HEK293 (cell line): ENCODE measurements around the gene CYP1B1.
A peak's percentile ranks its signal among the peaks of the same experiment; 100 is the strongest.

Source experiments
- CTCF ChIA-PET: fragments of 350-600 bp; formaldehyde crosslinking; extraction: SDS; loops from one replicate; lab custom pipeline; 2021; ENCODE audit warnings: antibody characterized with exemption; lab: Yijun Ruan, JAX
- POLR2A ChIA-PET: fragments of 300-600 bp; formaldehyde crosslinking; extraction: SDS; loops from one replicate; lab custom pipeline; 2020; ENCODE audit warnings: antibody characterized with exemption, inconsistent platforms; lab: Yijun Ruan, JAX
- H3K27ac ChIP-seq: fragments of 200-500 bp; sonication (Bioruptor generic); 2 replicates; pipeline ENCODE4 v1.5.1; 2014; ENCODE audit warnings: low read depth, low read length, control low read depth, inconsistent platforms; ENCODE audit errors: extremely low read depth
- H3K36me3 ChIP-seq, 2 experiments: fragments of 200-500 bp in 1 of 2; sonication (Bioruptor generic) in 1 of 2; 1 replicate in 1 of 2; 2 replicates in 1 of 2; pipeline ENCODE4 v1.5.1; 2014 to 2017; ENCODE audit warnings: inconsistent platforms in 2 of 2, low read length in 2 of 2; ENCODE audit not compliant: control insufficient read depth in 2 of 2, insufficient read depth in 1 of 2
- H3K4me1 ChIP-seq: fragments of 200-500 bp; sonication (Bioruptor generic); 2 replicates; pipeline ENCODE4 v1.5.1; 2014; ENCODE audit warnings: mild to moderate bottlenecking, low read length, inconsistent platforms; ENCODE audit not compliant: control insufficient read depth, insufficient read depth
- H3K4me3 ChIP-seq: 2 replicates; pipeline ENCODE4 v1.5.1; 2011; ENCODE audit warnings: low read depth, mild to moderate bottlenecking, control low read depth, low read length, moderate library complexity
- H3K9me3 ChIP-seq: fragments of 200-500 bp; sonication (Bioruptor generic); 2 replicates; pipeline ENCODE4 v1.5.1; 2014; ENCODE audit warnings: low read depth, low read length, inconsistent platforms; ENCODE audit not compliant: control insufficient read depth, insufficient read depth
- MYNN ChIP-seq: fragments of 450-650 bp; formaldehyde crosslinking; IDR thresholded peaks from 2 replicates; pipeline ENCODE4 v1.5.1; 2016; ENCODE audit warnings: missing biosample characterization, missing genetic modification characterization, borderline replicate concordance
- PRDM1 ChIP-seq: fragments of 450-650 bp; formaldehyde crosslinking; IDR thresholded peaks from 2 replicates; pipeline ENCODE4; 2016; ENCODE audit warnings: missing biosample characterization, missing genetic modification characterization
- ZFHX2 ChIP-seq: fragments of 450-650 bp; formaldehyde crosslinking; conservative IDR thresholded peaks from 2 replicates; pipeline ENCODE4 v1.5.1; 2016; ENCODE audit warnings: missing biosample characterization, missing genetic modification characterization
- ZNF341 ChIP-seq: fragments of 450-650 bp; formaldehyde crosslinking; IDR thresholded peaks from 2 replicates; pipeline ENCODE4; 2016; ENCODE audit warnings: low read depth, missing biosample characterization, missing genetic modification characterization
- ZNF404 ChIP-seq: fragments of 450-650 bp; formaldehyde crosslinking; IDR thresholded peaks from 2 replicates; pipeline ENCODE4 v1.5.1; 2017; ENCODE audit warnings: missing biosample characterization, missing genetic modification characterization
- ZNF473 ChIP-seq: fragments of 450-650 bp; formaldehyde crosslinking; IDR thresholded peaks from 2 replicates; pipeline ENCODE4 v1.5.1; 2017; ENCODE audit warnings: missing biosample characterization, missing genetic modification characterization
- TF ChIP-seq, protein P1 (sequence below): fragments of 450-650 bp; formaldehyde crosslinking; IDR thresholded peaks from 2 replicates; pipeline ENCODE4 v1.5.1; 2017; ENCODE audit warnings: missing biosample characterization, missing genetic modification characterization
- TF ChIP-seq, protein P2 (sequence below): fragments of 450-650 bp; formaldehyde crosslinking; IDR thresholded peaks from 2 replicates; pipeline ENCODE4 v1.5.1; 2016; ENCODE audit warnings: missing biosample characterization, missing genetic modification characterization
- TF ChIP-seq, protein P3 (sequence below): fragments of 450-650 bp; formaldehyde crosslinking; IDR thresholded peaks from 2 replicates; pipeline ENCODE4 v1.5.1; 2016; ENCODE audit warnings: missing biosample characterization, missing genetic modification characterization
- TF ChIP-seq, protein P4 (sequence below): fragments of 450-650 bp; formaldehyde crosslinking; IDR thresholded peaks from 2 replicates; pipeline ENCODE4 v1.5.1; 2016; ENCODE audit warnings: missing biosample characterization, missing genetic modification characterization

Gene CYP1B1

DNA sequence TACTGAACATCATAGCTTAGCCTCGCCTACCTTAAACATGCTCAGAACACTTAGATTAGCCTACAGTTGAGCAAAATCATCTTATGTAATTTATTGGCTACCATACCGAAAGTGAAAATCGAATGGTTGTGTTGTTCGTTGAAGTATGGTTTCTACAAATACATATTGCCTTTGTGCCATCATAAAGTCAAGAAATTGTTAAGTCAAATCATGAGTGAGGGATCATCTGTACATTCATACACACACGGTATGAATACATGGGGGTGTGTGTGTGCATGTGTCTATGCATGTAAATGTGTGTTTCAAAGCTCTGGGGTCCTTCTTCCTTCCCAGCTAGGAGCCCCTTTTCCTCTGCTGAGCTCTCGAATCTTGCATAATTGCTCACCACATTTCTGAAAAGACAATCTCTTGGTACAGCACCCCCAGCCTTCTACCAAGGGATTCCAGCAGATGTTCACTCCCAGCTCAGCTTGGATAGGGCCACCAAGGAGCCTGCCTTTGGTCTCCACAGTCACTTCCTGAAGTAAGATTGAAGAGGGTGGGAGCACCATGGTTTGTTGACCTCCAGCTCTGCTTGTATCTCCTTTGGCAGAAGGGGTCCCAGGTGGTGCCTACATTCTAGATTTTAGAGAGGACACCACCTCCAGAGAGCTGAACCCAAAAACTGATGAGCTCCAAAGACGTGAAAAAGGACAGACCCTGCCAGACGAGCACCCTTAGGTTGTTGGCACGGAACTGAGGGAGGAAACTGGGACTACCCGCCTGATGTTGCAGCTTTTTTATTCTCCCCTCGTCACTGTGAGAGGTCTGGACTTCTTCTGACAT is 33.2 kb upstream of the CYP1B1 start (continued):
- TF ChIP-seq, protein P1, sequence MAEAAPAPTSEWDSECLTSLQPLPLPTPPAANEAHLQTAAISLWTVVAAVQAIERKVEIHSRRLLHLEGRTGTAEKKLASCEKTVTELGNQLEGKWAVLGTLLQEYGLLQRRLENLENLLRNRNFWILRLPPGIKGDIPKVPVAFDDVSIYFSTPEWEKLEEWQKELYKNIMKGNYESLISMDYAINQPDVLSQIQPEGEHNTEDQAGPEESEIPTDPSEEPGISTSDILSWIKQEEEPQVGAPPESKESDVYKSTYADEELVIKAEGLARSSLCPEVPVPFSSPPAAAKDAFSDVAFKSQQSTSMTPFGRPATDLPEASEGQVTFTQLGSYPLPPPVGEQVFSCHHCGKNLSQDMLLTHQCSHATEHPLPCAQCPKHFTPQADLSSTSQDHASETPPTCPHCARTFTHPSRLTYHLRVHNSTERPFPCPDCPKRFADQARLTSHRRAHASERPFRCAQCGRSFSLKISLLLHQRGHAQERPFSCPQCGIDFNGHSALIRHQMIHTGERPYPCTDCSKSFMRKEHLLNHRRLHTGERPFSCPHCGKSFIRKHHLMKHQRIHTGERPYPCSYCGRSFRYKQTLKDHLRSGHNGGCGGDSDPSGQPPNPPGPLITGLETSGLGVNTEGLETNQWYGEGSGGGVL: no peak
- no peak for TF ChIP-seq MYNN (tag by site-specific recombination)
- TF ChIP-seq, protein P2, sequence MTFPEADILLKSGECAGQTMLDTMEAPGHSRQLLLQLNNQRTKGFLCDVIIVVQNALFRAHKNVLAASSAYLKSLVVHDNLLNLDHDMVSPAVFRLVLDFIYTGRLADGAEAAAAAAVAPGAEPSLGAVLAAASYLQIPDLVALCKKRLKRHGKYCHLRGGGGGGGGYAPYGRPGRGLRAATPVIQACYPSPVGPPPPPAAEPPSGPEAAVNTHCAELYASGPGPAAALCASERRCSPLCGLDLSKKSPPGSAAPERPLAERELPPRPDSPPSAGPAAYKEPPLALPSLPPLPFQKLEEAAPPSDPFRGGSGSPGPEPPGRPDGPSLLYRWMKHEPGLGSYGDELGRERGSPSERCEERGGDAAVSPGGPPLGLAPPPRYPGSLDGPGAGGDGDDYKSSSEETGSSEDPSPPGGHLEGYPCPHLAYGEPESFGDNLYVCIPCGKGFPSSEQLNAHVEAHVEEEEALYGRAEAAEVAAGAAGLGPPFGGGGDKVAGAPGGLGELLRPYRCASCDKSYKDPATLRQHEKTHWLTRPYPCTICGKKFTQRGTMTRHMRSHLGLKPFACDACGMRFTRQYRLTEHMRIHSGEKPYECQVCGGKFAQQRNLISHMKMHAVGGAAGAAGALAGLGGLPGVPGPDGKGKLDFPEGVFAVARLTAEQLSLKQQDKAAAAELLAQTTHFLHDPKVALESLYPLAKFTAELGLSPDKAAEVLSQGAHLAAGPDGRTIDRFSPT: no peak
- TF ChIP-seq, protein P3, sequence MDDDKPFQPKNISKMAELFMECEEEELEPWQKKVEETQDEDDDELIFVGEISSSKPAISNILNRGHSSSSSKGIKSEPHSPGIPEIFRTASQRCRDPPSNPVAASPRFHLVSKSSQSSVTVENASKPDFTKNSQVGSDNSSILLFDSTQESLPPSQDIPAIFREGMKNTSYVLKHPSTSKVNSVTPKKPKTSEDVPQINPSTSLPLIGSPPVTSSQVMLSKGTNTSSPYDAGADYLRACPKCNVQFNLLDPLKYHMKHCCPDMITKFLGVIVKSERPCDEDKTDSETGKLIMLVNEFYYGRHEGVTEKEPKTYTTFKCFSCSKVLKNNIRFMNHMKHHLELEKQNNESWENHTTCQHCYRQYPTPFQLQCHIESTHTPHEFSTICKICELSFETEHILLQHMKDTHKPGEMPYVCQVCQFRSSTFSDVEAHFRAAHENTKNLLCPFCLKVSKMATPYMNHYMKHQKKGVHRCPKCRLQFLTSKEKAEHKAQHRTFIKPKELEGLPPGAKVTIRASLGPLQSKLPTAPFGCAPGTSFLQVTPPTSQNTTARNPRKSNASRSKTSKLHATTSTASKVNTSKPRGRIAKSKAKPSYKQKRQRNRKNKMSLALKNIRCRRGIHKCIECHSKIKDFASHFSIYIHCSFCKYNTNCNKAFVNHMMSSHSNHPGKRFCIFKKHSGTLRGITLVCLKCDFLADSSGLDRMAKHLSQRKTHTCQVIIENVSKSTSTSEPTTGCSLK (tag by site-specific recombination): no peak
- TF ChIP-seq, all 188 proteins: peak for 0

DNA sequence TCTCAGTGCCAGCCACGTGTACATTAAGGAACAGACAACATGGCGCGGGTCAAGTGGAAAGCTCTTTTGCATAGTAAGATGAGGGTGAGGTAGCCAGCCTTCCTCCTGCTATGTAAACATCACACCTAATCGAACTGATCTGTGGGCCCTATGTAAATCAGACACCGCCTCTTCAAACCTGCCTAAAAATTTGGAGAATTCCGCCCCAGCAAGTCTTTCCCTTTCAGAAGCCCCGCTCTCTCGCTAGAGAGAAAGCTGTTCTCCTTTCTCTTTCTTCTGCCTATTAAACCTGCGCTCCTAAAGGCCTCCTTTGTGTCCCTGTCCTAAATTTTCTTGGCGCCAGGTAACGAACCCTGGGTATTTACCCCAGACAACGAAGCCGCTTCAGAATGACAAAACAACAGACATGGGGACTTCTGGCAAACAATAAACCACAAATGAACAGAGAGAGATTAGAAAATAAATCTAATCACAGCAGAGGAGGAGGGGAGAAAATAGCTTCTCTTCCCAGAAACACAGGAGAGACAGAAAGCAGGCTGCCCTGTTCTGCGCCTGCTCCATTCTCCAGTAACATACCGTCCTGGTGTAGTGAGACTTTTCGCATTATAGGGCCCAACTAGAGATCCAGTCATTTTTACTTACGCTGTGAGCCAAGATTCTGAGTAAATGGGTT is 31.9 kb upstream of the CYP1B1 start:
- POLR2A ChIA-PET: no interaction called here
- H3K27ac ChIP-seq: no peak overlapping the region
- TF ChIP-seq ZNF404 (tag by site-specific recombination) (no peak), PRDM1 (tag by site-specific recombination) (0 out of 2 replicates have a peak, but pooled peaks have one; percentile 10)
- no peak overlapping the region for H3K4me3 ChIP-seq
- peaks cover 9% of the 10 kb centered on the region for H3K4me1 ChIP-seq
- CTCF ChIA-PET: interaction anchor here (1.2 kb wide), 1 partner anchor 113 kb away, joined by 4 read pairs; no protein-coding TSS in a partner anchor
- no peaks in the 10 kb centered on the region for H3K9me3 ChIP-seq
- H3K36me3 ChIP-seq: no peaks in the 10 kb centered on the region

DNA sequence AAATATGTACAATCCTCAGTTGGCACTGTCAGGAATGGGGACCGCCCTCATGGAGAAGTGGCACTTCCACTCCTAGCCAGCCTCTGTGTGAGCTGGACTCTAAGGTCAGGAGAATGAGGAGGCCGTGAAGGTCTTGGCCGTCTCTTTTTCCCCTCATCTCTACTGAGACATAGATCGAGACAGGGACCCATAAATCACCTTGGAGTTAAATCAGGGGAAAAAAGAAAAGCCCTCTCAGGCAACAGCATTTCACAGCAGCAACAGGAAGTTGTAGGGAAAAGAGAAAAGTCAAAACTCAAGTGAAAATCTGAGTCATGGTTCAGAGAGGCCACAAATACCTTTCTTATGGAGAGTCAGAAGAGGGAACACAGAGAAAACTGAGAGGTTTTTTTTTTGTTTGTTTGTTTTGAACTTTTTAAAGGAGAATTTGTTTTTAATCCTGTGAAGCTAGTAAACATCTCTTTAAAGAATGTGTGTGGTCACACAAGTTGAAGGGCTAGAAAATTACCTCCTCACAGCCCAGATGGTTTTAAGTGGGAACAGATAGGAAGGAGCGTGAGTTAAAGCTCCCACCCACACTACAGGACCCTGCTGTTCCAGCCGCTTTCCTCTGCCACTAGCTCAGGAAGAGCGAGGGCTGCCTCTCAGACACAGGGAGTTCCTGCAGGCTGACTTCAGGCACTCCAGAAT is 30.6 kb upstream of the CYP1B1 start:
- H3K27ac ChIP-seq: peak overlapping the region; percentile 10; the same call in 1 of the 2 replicates
- ChIA-PET POLR2A (no interaction called here), CTCF (interaction anchor here (0.6 to 1.2 kb wide), 4 partner anchors 9 to 892 kb away, joined by 4 to 5 read pairs (median 4); no protein-coding TSS in a partner anchor)
- H3K9me3 ChIP-seq: no peaks in the 10 kb centered on the region
- H3K4me3 ChIP-seq: no peak overlapping the region
- TF ChIP-seq ZFHX2 (tag by site-specific recombination): peak; percentile 42
- TF ChIP-seq ZNF341 (tag by site-specific recombination): peak; percentile 62
- TF ChIP-seq, protein P4, sequence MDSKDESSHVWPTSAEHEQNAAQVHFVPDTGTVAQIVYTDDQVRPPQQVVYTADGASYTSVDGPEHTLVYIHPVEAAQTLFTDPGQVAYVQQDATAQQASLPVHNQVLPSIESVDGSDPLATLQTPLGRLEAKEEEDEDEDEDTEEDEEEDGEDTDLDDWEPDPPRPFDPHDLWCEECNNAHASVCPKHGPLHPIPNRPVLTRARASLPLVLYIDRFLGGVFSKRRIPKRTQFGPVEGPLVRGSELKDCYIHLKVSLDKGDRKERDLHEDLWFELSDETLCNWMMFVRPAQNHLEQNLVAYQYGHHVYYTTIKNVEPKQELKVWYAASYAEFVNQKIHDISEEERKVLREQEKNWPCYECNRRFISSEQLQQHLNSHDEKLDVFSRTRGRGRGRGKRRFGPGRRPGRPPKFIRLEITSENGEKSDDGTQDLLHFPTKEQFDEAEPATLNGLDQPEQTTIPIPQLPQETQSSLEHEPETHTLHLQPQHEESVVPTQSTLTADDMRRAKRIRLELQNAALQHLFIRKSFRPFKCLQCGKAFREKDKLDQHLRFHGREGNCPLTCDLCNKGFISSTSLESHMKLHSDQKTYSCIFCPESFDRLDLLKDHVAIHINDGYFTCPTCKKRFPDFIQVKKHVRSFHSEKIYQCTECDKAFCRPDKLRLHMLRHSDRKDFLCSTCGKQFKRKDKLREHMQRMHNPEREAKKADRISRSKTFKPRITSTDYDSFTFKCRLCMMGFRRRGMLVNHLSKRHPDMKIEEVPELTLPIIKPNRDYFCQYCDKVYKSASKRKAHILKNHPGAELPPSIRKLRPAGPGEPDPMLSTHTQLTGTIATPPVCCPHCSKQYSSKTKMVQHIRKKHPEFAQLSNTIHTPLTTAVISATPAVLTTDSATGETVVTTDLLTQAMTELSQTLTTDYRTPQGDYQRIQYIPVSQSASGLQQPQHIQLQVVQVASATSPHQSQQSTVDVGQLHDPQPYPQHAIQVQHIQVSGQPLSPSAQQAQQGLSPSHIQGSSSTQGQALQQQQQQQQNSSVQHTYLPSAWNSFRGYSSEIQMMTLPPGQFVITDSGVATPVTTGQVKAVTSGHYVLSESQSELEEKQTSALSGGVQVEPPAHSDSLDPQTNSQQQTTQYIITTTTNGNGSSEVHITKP: no peak
- TF ChIP-seq ZNF473 (tag by site-specific recombination): no peak
- no peaks in the 10 kb centered on the region for H3K36me3 ChIP-seq
- H3K4me1 ChIP-seq: peaks cover 9% of the 10 kb centered on the region
